Mesothelial cell of epicardium (in vitro differentiated cells): ENCODE measurements around the gene ATP8A1. TPM values are rescaled to one million over a fixed set of nuclear protein-coding genes. Genes with fewer than 3 reads are reported as not detected.

Source experiments
- DNase-seq, 2 experiments: peaks; one replicate each; pipeline ENCODE4 v3.0.0; 2021; ENCODE audit warnings: low spot score in 2 of 2; ENCODE audit not compliant: unreplicated experiment in 2 of 2
- H3K27ac Mint-ChIP-seq: 2 replicates; pipeline ENCODE4 v1.8.0; 2021; ENCODE audit warnings: mixed read lengths
- H3K27me3 Mint-ChIP-seq: 2 replicates; pipeline ENCODE4 v1.8.0; 2021; ENCODE audit warnings: low read depth, mixed read lengths
- H3K36me3 Mint-ChIP-seq: 2 replicates; pipeline ENCODE4 v1.8.0; 2021; ENCODE audit warnings: mixed read lengths
- H3K4me1 Mint-ChIP-seq: 2 replicates; pipeline ENCODE4 v1.8.0; 2021; ENCODE audit warnings: mixed read lengths
- H3K4me3 Mint-ChIP-seq: 2 replicates; pipeline ENCODE4 v1.8.0; 2021; ENCODE audit warnings: mild to moderate bottlenecking, moderate library complexity, mixed read lengths
- H3K9me3 Mint-ChIP-seq: 2 replicates; pipeline ENCODE4 v1.8.0; 2021; ENCODE audit warnings: mixed read lengths
- total RNA-seq: library from RNA; stranded (reverse); gene quantifications from 3 replicates; pipeline ENCODE4 v1.2.1, GENCODE V29; 2021
- TF ChIP-seq, protein P1 (sequence below): fragments of 200-600 bp; sonication (generic); IDR thresholded peaks from one replicate; pipeline ENCODE4 v1.5.0; 2021; ENCODE audit warnings: antibody characterized with exemption; ENCODE audit not compliant: unreplicated experiment

ATP8A1 gene
- total RNA-seq, 1 donor from 2014 or later = 15.7 TPM

DNA sequence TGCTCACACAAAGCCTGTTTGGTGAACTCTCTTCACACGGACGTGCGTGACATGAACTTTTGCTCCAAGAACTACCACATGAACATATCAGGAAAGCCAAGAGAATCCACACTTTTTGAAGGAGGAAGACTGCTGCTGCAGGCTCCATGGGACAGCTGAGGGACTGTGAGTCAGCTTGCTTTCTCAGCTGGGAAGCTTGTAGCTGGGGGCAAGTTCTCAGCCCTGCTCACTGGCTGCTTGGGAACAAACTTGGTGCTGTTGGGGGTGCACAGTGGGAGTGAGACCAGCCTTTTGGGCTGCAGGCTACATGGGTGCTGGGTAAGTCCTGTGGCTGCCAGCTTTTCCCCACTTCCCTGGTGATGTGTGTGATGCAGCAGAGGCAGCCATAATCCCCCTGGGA, 123.9 kb downstream of the ATP8A1 start:
- TF ChIP-seq, protein P1, sequence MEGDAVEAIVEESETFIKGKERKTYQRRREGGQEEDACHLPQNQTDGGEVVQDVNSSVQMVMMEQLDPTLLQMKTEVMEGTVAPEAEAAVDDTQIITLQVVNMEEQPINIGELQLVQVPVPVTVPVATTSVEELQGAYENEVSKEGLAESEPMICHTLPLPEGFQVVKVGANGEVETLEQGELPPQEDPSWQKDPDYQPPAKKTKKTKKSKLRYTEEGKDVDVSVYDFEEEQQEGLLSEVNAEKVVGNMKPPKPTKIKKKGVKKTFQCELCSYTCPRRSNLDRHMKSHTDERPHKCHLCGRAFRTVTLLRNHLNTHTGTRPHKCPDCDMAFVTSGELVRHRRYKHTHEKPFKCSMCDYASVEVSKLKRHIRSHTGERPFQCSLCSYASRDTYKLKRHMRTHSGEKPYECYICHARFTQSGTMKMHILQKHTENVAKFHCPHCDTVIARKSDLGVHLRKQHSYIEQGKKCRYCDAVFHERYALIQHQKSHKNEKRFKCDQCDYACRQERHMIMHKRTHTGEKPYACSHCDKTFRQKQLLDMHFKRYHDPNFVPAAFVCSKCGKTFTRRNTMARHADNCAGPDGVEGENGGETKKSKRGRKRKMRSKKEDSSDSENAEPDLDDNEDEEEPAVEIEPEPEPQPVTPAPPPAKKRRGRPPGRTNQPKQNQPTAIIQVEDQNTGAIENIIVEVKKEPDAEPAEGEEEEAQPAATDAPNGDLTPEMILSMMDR = no peak

DNA sequence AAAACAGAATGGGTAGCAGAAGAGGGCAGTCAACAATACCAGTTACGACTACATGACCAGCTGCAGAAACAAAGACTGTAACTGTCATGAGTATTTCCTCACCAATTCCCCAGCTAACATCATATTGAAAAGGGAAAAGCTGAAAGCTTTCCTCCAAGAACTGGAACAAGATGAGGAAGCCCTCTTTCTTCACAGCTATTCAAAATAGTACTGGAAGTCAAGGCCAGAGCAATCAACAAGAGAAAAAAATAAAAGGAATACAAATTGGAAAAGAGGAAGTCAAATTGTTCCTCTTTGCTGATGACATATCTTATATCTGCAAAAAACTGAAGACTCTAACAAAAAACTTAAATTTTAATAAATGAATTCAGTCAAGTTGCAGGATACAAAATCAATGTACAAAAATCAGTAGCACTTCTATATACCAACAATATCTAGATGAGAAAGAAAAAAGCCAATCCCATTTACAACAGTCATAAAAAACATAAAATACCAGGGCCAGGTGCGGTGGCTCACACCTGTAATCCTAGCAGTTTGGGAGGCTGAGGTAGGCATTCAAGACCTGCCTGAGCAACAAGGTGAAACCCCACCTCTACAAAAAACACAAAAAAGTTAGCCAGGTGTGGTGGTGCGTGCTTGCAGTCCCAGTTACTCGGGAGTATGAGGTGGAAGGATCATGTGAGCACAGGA, 125.4 kb downstream of the ATP8A1 start:
- Mint-ChIP-seq H3K36me3 (peaks cover 3% of the 10 kb centered on the region), H3K9me3 (peaks cover 4% of the 10 kb centered on the region), H3K4me1 (no peaks in the 10 kb centered on the region), H3K27me3 (peaks cover 2% of the 10 kb centered on the region), H3K27ac (no peak overlapping the region), H3K4me3 (no peak overlapping the region)
- TF ChIP-seq, protein P1 = no peak
- no peak for DNase-seq

More for the DNA sequence above, 123.9 kb downstream of the ATP8A1 start:
- Mint-ChIP-seq H3K27ac (no peak overlapping the region), H3K4me1 (no peaks in the 10 kb centered on the region), H3K36me3 (peaks cover 3% of the 10 kb centered on the region), H3K27me3 (peaks cover 2% of the 10 kb centered on the region), H3K4me3 (no peak overlapping the region), H3K9me3 (peaks cover 9% of the 10 kb centered on the region)
- no peak for DNase-seq

DNA sequence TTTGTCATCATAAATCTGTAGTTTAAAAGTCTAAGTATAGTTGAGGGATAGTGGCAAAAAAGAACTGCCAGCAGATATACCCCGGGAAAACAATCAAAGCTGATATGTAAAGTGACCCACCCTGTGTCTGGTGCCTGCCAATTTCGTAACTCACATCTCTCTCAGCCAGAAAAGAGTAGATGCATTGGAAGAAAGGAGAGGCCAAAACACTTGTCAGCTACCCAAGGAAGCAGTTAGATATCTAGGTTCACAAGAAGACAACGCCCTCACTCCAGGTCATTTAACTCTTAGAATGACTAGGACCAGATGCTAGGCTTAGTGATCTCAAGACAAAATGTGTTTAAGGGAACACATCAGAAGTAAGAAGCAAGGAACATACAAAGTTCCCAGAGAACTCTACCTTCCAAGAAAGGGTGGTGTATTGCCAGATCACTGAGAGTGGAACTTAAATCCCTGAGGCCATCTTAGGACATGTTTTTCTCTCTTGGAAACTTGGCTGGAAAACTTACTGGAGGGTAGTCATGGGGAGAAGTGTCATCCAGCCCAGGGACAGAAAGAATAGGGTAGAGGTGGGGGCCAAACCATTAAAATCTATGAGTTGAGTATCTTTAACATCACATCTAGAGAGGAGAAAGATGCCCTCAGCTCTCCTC, 133.7 kb downstream of the ATP8A1 start:
- H3K4me3 Mint-ChIP-seq = no peak overlapping the region
- H3K36me3 Mint-ChIP-seq = no peaks in the 10 kb centered on the region
- peaks cover 2% of the 10 kb centered on the region for H3K27me3 Mint-ChIP-seq
- TF ChIP-seq, protein P1 = no peak
- DNase-seq = no peak
- no peaks in the 10 kb centered on the region for H3K4me1 Mint-ChIP-seq
- H3K9me3 Mint-ChIP-seq = no peaks in the 10 kb centered on the region
- no peak overlapping the region for H3K27ac Mint-ChIP-seq

DNA sequence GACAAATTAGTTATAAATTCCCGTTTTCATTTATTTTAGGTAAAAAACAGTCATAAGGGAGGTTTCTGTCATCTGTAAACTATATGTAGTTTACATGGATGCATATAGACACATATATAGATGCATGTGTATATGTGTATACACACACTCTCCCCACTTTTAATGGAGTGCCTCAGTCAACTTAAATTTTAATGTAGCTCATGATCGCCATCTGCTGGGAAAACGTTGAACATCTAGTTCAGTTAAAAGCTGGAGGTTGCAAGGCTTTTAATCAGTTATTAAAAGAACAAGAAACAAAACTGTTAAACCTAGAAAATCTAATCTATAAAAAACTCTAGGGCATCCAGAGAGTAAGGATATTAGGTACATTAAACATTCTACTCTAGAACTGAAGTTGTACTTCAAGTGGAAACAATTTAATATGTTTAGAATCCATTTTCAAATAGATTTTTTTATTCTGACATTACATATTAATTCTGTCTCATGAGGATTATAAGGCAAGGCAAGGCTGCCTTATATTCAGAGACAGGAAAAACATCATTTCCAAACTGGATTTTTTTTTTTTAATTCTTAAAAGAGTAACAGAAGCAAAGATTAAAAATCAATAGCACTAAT, 137.0 kb downstream of the ATP8A1 start:
- Mint-ChIP-seq H3K4me3 (no peak overlapping the region), H3K27me3 (peaks cover 2% of the 10 kb centered on the region), H3K4me1 (peaks cover 8% of the 10 kb centered on the region), H3K36me3 (no peaks in the 10 kb centered on the region), H3K9me3 (no peaks in the 10 kb centered on the region), H3K27ac (no peak overlapping the region)
- TF ChIP-seq, protein P1 = peak; percentile 84
- DNase-seq = peak in 1 of 2 experiments; percentile 60

DNA sequence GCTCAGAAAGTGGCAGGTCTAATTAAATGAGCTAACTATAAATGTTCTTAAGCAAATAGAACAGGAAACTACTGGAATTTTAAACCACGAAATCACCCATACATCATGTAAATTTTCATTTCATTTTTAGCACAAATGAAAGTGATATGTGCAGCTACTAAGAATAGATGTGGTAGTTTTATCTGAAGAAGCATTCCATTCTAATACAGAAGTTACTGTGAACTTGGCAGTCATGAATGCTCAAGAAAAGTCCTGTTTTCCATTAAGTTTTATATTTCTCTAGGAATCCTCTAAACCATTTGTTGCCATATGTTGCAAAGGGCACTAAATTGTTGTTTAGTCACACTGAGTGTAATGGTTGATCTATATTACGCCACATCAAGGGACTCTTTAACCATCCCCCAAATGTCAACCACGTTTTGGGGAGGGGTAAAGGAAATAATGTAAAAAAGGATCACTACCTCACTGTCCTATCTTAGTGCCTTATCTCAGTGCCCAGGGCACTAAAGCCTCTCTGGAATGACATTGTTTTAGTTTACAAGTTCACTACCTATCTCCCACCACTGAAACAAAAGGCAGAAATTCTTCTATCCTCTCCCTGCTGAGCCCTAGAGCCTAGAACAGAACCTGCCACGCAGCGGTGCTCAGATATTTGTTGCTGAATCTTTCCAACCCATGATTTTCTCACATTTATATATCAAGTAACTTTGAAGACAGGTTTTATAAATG, 141.6 kb downstream of the ATP8A1 start:
- no peak for DNase-seq
- TF ChIP-seq, protein P1 = no peak
- Mint-ChIP-seq H3K4me3 (no peak overlapping the region), H3K27me3 (no peaks in the 10 kb centered on the region), H3K36me3 (no peaks in the 10 kb centered on the region), H3K4me1 (peaks cover 8% of the 10 kb centered on the region), H3K9me3 (no peaks in the 10 kb centered on the region), H3K27ac (no peak overlapping the region)
